ENCODE measurements around the gene RBMS3. TPM values are rescaled to one million over a fixed set of nuclear protein-coding genes. Genes with fewer than 3 reads are reported as not detected.

The RBMS3 gene
- total RNA-seq, 6 donors from 2014 or later, result 39.8 to 102 (median 57.2) TPM

- no peaks in the 10 kb centered on the region for H3K9me3 ChIP-seq
- H3K36me3 ChIP-seq, result no peaks in the 10 kb centered on the region
- H3K4me1 ChIP-seq, result no peaks in the 10 kb centered on the region
- TF ChIP-seq POLR2A (IDR thresholded peaks at IDR 0.05), result no peak
- no peak for TF ChIP-seq POLR2AphosphoS5 (IDR thresholded peaks at IDR 0.05)
- TF ChIP-seq, protein P1, sequence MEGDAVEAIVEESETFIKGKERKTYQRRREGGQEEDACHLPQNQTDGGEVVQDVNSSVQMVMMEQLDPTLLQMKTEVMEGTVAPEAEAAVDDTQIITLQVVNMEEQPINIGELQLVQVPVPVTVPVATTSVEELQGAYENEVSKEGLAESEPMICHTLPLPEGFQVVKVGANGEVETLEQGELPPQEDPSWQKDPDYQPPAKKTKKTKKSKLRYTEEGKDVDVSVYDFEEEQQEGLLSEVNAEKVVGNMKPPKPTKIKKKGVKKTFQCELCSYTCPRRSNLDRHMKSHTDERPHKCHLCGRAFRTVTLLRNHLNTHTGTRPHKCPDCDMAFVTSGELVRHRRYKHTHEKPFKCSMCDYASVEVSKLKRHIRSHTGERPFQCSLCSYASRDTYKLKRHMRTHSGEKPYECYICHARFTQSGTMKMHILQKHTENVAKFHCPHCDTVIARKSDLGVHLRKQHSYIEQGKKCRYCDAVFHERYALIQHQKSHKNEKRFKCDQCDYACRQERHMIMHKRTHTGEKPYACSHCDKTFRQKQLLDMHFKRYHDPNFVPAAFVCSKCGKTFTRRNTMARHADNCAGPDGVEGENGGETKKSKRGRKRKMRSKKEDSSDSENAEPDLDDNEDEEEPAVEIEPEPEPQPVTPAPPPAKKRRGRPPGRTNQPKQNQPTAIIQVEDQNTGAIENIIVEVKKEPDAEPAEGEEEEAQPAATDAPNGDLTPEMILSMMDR (IDR thresholded peaks at IDR 0.05), result no peak
- TF ChIP-seq EP300 (IDR thresholded peaks at IDR 0.05), result no peak
- no peak overlapping the region for H3K4me3 ChIP-seq
- 92 to 94% methylated on average over 4 of the region's 4 CpGs for WGBS, 2 donors
- DNase-seq (no peak), ATAC-seq (ENCODE audit: low FRiP score in 2 of 2) (no peak)
- H3K27ac ChIP-seq, result no peak overlapping the region
- no peaks in the 10 kb centered on the region for H3K27me3 ChIP-seq
Observed at GRCh38 chr3:30011237-30011803, 730.4 kb downstream of the RBMS3 start.

DNA sequence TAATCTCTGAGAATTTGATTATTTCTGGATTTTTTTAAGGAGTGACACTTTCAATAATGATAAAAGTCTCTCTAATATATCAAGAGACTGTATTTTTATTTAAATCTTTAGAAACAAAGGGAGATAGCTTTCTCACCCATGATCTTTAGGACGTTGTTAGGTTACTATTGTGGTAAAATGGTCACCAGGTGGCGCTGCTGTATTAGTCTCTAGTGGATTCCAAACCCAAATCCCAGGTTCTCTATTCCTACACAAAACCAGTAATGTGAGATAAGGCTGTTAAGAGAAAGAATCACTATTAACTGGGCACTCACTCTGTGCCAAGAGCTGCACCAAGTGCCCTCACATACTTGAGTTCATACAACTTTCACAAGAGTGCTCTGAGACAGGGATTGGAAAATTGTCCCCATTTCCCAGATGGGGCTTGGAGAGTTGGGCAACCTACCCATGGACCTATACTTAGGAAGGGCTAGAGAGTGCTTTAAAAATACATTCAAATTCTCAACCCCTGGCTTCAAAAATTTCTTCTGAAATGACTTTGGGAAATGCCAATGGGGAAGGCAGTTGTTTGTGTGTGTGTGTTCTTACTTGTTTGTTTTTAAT lies 732.2 kb downstream of the RBMS3 start:
- ATAC-seq (ENCODE audit: low FRiP score in 2 of 2), result peak; percentile 67 to 78
- peak in 1 of 2 donors; percentile 75 for DNase-seq
- no peak overlapping the region for H3K4me3 ChIP-seq
- whole genome bisulfite sequencing, 2 donors, result 0 to 2% methylated on average over 2 of the region's 2 CpGs
- no peak overlapping the region for H3K27ac ChIP-seq
- no peaks in the 10 kb centered on the region for H3K4me1 ChIP-seq
- no peaks in the 10 kb centered on the region for H3K36me3 ChIP-seq
- no peaks in the 10 kb centered on the region for H3K9me3 ChIP-seq
- TF ChIP-seq, protein P1 (IDR thresholded peaks at IDR 0.05), result peak; percentile 30 to 66 (median 56)
- TF ChIP-seq POLR2A (IDR thresholded peaks at IDR 0.05), result no peak
- no peak for TF ChIP-seq EP300 (IDR thresholded peaks at IDR 0.05)
- TF ChIP-seq POLR2AphosphoS5 (IDR thresholded peaks at IDR 0.05), result no peak
- H3K27me3 ChIP-seq, result no peaks in the 10 kb centered on the region

DNA sequence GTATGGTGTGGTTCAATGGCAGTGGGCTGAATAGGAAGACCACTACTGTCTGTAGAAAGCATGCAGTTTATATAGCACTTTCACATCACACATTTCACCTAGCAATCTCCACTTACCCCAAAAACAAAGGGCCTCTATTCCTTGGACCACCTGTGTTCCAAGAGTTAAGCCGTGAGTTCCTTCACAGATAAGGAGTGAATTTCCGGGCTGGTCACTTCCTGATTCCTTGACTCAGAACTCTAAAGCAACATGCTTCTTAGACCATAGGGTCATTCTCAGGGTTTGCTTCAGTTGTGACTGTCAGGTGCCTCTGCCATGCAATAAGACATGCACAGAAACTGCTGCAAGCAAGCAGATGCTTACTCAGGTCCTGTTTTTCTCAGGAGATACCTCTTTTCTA lies 737.0 kb downstream of the RBMS3 start:
- ATAC-seq (ENCODE audit: low FRiP score in 2 of 2), result no peak
- 20 to 35% methylated on average over 1 to 2 of the region's 2 CpGs for WGBS, 2 donors

GRCh38 chr3:30020380-30020779 lies 739.5 kb downstream of the RBMS3 start:
- H3K27me3 ChIP-seq, result no peaks in the 10 kb centered on the region
- DNase-seq, result no peak
- H3K9me3 ChIP-seq, result no peaks in the 10 kb centered on the region
- ATAC-seq (ENCODE audit: low FRiP score in 2 of 2), result no peak
- no peak overlapping the region for H3K4me3 ChIP-seq
- no peak overlapping the region for H3K27ac ChIP-seq
- no peaks in the 10 kb centered on the region for H3K4me1 ChIP-seq
- H3K36me3 ChIP-seq, result no peaks in the 10 kb centered on the region
- 72 to 78% methylated on average over 1 of the region's 1 CpG for WGBS, 2 donors
- TF ChIP-seq EP300 (IDR thresholded peaks at IDR 0.05) (no peak), POLR2AphosphoS5 (IDR thresholded peaks at IDR 0.05) (no peak), POLR2A (IDR thresholded peaks at IDR 0.05) (no peak)
- TF ChIP-seq, protein P1 (IDR thresholded peaks at IDR 0.05), result no peak

More for the DNA sequence above, 737.0 kb downstream of the RBMS3 start:
- TF ChIP-seq POLR2A (IDR thresholded peaks at IDR 0.05) (no peak), EP300 (IDR thresholded peaks at IDR 0.05) (no peak), POLR2AphosphoS5 (IDR thresholded peaks at IDR 0.05) (no peak)
- TF ChIP-seq, protein P1 (IDR thresholded peaks at IDR 0.05), result no peak
- Histone ChIP-seq H3K27me3 (no peaks in the 10 kb centered on the region), H3K9me3 (no peaks in the 10 kb centered on the region), H3K4me3 (no peak overlapping the region), H3K27ac (no peak overlapping the region), H3K36me3 (no peaks in the 10 kb centered on the region), H3K4me1 (no peaks in the 10 kb centered on the region)
- no peak for DNase-seq

- Histone ChIP-seq H3K27me3 (no peaks in the 10 kb centered on the region), H3K27ac (no peak overlapping the region), H3K4me3 (no peak overlapping the region), H3K9me3 (no peaks in the 10 kb centered on the region), H3K4me1 (no peaks in the 10 kb centered on the region), H3K36me3 (no peaks in the 10 kb centered on the region)
- TF ChIP-seq POLR2AphosphoS5 (IDR thresholded peaks at IDR 0.05), result no peak
- no peak for TF ChIP-seq EP300 (IDR thresholded peaks at IDR 0.05)
- TF ChIP-seq POLR2A (IDR thresholded peaks at IDR 0.05), result no peak
- TF ChIP-seq, protein P1 (IDR thresholded peaks at IDR 0.05), result no peak
- ATAC-seq (ENCODE audit: low FRiP score in 2 of 2) (no peak), DNase-seq (no peak)
- 69 to 73% methylated on average over 4 of the region's 4 CpGs for WGBS, 2 donors
Observed at GRCh38 chr3:30024466-30024865, 743.6 kb downstream of the RBMS3 start.

Measured in upper lobe of left lung (tissue), 6 donors.